HepG2 (cell line): ENCODE measurements around the gene GLOD4. TPM values are rescaled to one million over a fixed set of nuclear protein-coding genes. Genes with fewer than 3 reads are reported as not detected.

Source experiments
- CAMTA2 ChIP-seq: sonication (generic); formaldehyde crosslinking; IDR thresholded peaks from 2 replicates; pipeline ENCODE4 v1.4.0; 2020; ENCODE audit warnings: mild to moderate bottlenecking, missing genetic modification reagents, borderline replicate concordance
- CCDC6 ChIP-seq: sonication (generic); formaldehyde crosslinking; IDR thresholded peaks from 2 replicates; pipeline ENCODE4 v1.8.1; 2022; ENCODE audit warnings: mild to moderate bottlenecking, missing genetic modification reagents, moderate library complexity
- IRF2 ChIP-seq: IDR thresholded peaks from 2 replicates; pipeline ENCODE4 v1.6.1; 2018; ENCODE audit warnings: missing genetic modification reagents, missing compliant biosample characterization
- KDM5A ChIP-seq: fragments of 200-600 bp; sonication (generic); IDR thresholded peaks from 2 replicates; pipeline ENCODE4 v1.7.0; 2018; ENCODE audit warnings: antibody characterized with exemption, mild to moderate bottlenecking, low read length, borderline replicate concordance
- MAFK ChIP-seq, 2 experiments: IDR thresholded peaks in 1 of 2; conservative IDR thresholded peaks in 1 of 2; 2 replicates each; pipeline ENCODE4 v1.6.1; 2011; ENCODE audit warnings: improper control_type of control experiment in 2 of 2, low read length in 2 of 2
- MAZ ChIP-seq, 2 experiments: sonication (generic) in 1 of 2; formaldehyde crosslinking in 1 of 2; IDR thresholded peaks; 2 replicates each; pipeline versions ENCODE4 v1.5.0 to v1.6.1; 2012 to 2020; ENCODE audit warnings: low read depth in 2 of 2, mild to moderate bottlenecking in 2 of 2, borderline replicate concordance in 1 of 2, improper control_type of control experiment in 1 of 2, low read length in 1 of 2, missing genetic modification reagents in 1 of 2, moderate library complexity in 1 of 2
- ONECUT2 ChIP-seq: sonication (generic); formaldehyde crosslinking; IDR thresholded peaks from 2 replicates; pipeline ENCODE4 v1.4.0; 2020; ENCODE audit warnings: missing genetic modification reagents
- PHF20 ChIP-seq: sonication (generic); formaldehyde crosslinking; IDR thresholded peaks from 2 replicates; pipeline ENCODE4 v1.5.0; 2020; ENCODE audit warnings: mild to moderate bottlenecking, missing genetic modification reagents
- POLR2A ChIP-seq, 2 experiments: IDR thresholded peaks; 2 replicates each; pipeline ENCODE4 v1.6.1; 2011; ENCODE audit warnings: low read depth in 2 of 2, low read length in 2 of 2, mild to moderate bottlenecking in 1 of 2, moderate library complexity in 1 of 2; ENCODE audit not compliant: insufficient read depth in 1 of 2
- SALL2 ChIP-seq: sonication (generic); formaldehyde crosslinking; IDR thresholded peaks from 2 replicates; pipeline ENCODE4 v1.8.1; 2023; ENCODE audit warnings: mild to moderate bottlenecking, missing genetic modification reagents, inconsistent platforms
- SOX5 ChIP-seq: IDR thresholded peaks from 2 replicates; pipeline ENCODE4 v1.6.1; 2016; ENCODE audit warnings: borderline replicate concordance
- YY1 ChIP-seq: IDR thresholded peaks from 2 replicates; pipeline ENCODE4 v1.6.1; 2011; ENCODE audit warnings: low read length, low read depth, moderate library complexity, mild to moderate bottlenecking; ENCODE audit not compliant: insufficient read depth, insufficient replicate concordance
- ZIK1 ChIP-seq: sonication (generic); formaldehyde crosslinking; IDR thresholded peaks from 2 replicates; pipeline ENCODE4 v1.5.0; 2020; ENCODE audit warnings: mild to moderate bottlenecking, low read depth, missing genetic modification reagents, borderline replicate concordance
- ZNF274 ChIP-seq: sonication (generic); formaldehyde crosslinking; IDR thresholded peaks from 2 replicates; pipeline ENCODE4 v1.5.1; 2020; ENCODE audit warnings: mild to moderate bottlenecking, missing genetic modification reagents
- ZNF616 ChIP-seq: sonication (generic); formaldehyde crosslinking; IDR thresholded peaks from 2 replicates; pipeline ENCODE4 v1.5.0; 2020; ENCODE audit warnings: low read depth, mild to moderate bottlenecking, missing genetic modification reagents
- ZNF749 ChIP-seq: sonication (generic); formaldehyde crosslinking; IDR thresholded peaks from 2 replicates; pipeline ENCODE4 v1.8.0; 2022; ENCODE audit warnings: mild to moderate bottlenecking, missing genetic modification reagents, moderate library complexity, borderline replicate concordance
- ZNF772 ChIP-seq: sonication (generic); formaldehyde crosslinking; IDR thresholded peaks from 2 replicates; pipeline ENCODE4 v1.5.0; 2020; ENCODE audit warnings: mild to moderate bottlenecking, missing genetic modification reagents
- polyA plus RNA-seq, 8 experiments: library from polyadenylated mRNA; depleted of rRNA in 3 of 8; stranded (reverse) in 7 of 8; unstranded in 1 of 8; fragments of >200 nt; fragmentation: Illumina TruSeq in 4 of 8; extraction: Trizol in 4 of 8; gene quantifications; 2 replicates each; pipeline versions ENCODE4 v1.2.1 to v1.2.3, GENCODE V29; 2011 to 2016; ENCODE audit warnings: low read depth in 4 of 8, missing spikeins in 1 of 8, mixed read lengths in 1 of 8; ENCODE audit not compliant: insufficient read depth in 1 of 8
- total RNA-seq, 5 experiments: library from RNA; depleted of rRNA; stranded (reverse); fragments of >200 nt; fragmentation: Illumina TruSeq; extraction: Trizol; gene quantifications; 2 replicates each; pipeline ENCODE4 v1.2.3, GENCODE V29; 2016; ENCODE audit warnings: low read depth in 1 of 5
- TF ChIP-seq, protein P1 (sequence below): sonication (generic); formaldehyde crosslinking; IDR thresholded peaks from 2 replicates; pipeline ENCODE4 v1.5.0; 2020; ENCODE audit warnings: missing genetic modification reagents
- TF ChIP-seq, protein P2 (sequence below): sonication (generic); formaldehyde crosslinking; IDR thresholded peaks from 2 replicates; pipeline ENCODE4 v1.5.0; 2020; ENCODE audit warnings: missing genetic modification reagents, mild to moderate bottlenecking, borderline replicate concordance
- TF ChIP-seq, protein P3 (sequence below): sonication (generic); formaldehyde crosslinking; IDR thresholded peaks from 2 replicates; pipeline ENCODE4 v1.8.0; 2022; ENCODE audit warnings: low read depth, missing genetic modification reagents
- TF ChIP-seq, protein P4 (sequence below): sonication (generic); formaldehyde crosslinking; IDR thresholded peaks from 2 replicates; pipeline ENCODE4 v1.4.0; 2020; ENCODE audit warnings: missing genetic modification reagents, borderline replicate concordance
- TF ChIP-seq, protein P5 (sequence below), 2 experiments: fragments of 450-650 bp in 1 of 2; sonication (generic) in 1 of 2; formaldehyde crosslinking; IDR thresholded peaks; 2 replicates each; pipeline versions ENCODE4 v1.5.0 to v1.8.0; 2020 to 2022; ENCODE audit warnings: mild to moderate bottlenecking in 1 of 2, missing genetic modification reagents in 1 of 2

Gene GLOD4
- total and polyA plus RNA-seq, 2 of the 13 experiments (the other 11 are each of a cell fraction or from before 2014, with no cell fraction given): 53.7 to 87.8 TPM

DNA sequence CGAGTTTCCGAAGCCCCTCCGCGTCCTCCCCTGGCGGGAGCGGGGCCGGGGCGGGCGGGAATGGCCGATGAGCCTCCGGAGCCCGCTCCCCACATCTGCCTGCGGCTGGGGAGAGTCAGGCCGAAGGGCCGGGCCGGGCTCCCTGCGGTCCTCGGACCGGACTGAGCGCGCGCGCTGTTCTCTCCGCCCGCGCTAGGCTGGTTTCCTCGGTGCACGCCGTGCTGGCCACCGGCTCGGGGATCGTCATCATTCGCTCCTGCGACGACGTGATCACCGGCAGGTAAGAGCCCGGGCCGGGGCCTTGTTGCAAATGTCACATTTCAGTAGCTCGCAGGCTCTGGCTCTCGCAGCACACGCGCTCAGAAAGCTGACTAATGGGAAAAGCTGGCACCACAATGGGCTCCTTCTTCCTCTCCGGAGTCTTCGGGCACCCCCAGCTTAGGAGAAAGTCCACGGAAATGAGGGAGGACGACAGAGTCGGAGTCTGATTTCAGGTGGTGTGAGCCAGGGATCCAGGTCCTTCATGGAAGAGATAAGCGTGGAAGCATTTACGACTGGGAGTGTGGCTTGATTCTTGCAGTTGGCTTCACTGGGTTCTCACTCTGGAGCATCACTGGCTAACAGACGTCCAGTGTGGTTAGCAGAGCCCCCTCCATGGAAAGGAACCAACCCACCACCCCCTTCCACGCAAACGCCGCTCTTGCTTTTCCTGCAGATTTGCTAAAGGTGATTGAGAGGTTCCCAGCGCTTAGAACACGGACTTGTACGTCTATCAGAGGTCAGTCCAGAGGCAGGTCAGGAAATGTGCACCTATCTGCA, 49.0 kb downstream of the GLOD4 start (continued):
- TF ChIP-seq, protein P1, sequence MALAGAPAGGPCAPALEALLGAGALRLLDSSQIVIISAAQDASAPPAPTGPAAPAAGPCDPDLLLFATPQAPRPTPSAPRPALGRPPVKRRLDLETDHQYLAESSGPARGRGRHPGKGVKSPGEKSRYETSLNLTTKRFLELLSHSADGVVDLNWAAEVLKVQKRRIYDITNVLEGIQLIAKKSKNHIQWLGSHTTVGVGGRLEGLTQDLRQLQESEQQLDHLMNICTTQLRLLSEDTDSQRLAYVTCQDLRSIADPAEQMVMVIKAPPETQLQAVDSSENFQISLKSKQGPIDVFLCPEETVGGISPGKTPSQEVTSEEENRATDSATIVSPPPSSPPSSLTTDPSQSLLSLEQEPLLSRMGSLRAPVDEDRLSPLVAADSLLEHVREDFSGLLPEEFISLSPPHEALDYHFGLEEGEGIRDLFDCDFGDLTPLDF (CRISPR knock-in tag): no peak
- TF ChIP-seq, protein P2, sequence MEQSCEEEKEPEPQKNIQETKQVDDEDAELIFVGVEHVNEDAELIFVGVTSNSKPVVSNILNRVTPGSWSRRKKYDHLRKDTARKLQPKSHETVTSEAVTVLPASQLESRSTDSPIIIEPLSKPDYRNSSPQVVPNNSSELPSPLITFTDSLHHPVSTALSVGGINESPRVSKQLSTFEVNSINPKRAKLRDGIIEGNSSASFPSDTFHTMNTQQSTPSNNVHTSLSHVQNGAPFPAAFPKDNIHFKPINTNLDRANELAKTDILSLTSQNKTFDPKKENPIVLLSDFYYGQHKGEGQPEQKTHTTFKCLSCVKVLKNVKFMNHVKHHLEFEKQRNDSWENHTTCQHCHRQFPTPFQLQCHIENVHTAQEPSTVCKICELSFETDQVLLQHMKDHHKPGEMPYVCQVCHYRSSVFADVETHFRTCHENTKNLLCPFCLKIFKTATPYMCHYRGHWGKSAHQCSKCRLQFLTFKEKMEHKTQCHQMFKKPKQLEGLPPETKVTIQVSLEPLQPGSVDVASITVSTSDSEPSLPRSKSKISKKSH: no peak
- TF ChIP-seq POLR2A (IDR thresholded peaks at IDR 0.05; ENCODE audit: insufficient read depth in 1 of 2, low read depth in 2 of 2, low read length in 2 of 2): peak in 1 of 2 experiments; percentile 1; a peak in 2 of 4 replicates
- 0 out of 2 replicates have a peak, but pooled peaks have one; percentile 17 for TF ChIP-seq PHF20 (CRISPR knock-in tag)
- TF ChIP-seq KDM5A: no peak
- TF ChIP-seq ZNF274: no peak
- no peak for TF ChIP-seq SOX5 (CRISPR knock-in tag)
- TF ChIP-seq, protein P3, sequence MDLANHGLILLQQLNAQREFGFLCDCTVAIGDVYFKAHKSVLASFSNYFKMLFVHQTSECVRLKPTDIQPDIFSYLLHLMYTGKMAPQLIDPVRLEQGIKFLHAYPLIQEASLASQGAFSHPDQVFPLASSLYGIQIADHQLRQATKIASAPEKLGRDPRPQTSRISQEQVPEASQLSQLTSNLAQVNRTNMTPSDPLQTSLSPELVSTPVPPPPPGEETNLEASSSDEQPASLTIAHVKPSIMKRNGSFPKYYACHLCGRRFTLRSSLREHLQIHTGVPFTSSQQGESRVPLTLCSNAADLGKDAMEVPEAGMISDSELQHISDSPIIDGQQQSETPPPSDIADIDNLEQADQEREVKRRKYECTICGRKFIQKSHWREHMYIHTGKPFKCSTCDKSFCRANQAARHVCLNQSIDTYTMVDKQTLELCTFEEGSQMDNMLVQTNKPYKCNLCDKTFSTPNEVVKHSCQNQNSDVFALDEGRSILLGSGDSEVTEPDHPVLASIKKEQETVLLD (CRISPR knock-in tag): no peak
- no peak for TF ChIP-seq CAMTA2 (CRISPR knock-in tag)
- no peak for TF ChIP-seq ZIK1 (CRISPR knock-in tag)
- TF ChIP-seq ZNF749 (CRISPR knock-in tag): no peak
- no peak for TF ChIP-seq ZNF616 (CRISPR knock-in tag)
- TF ChIP-seq, protein P4, sequence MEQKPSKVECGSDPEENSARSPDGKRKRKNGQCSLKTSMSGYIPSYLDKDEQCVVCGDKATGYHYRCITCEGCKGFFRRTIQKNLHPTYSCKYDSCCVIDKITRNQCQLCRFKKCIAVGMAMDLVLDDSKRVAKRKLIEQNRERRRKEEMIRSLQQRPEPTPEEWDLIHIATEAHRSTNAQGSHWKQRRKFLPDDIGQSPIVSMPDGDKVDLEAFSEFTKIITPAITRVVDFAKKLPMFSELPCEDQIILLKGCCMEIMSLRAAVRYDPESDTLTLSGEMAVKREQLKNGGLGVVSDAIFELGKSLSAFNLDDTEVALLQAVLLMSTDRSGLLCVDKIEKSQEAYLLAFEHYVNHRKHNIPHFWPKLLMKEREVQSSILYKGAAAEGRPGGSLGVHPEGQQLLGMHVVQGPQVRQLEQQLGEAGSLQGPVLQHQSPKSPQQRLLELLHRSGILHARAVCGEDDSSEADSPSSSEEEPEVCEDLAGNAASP (CRISPR knock-in tag): no peak
- no peak for TF ChIP-seq ONECUT2
- no peak for TF ChIP-seq MAZ (IDR thresholded peaks at IDR 0.05; ENCODE audit: borderline replicate concordance, low read depth, low read length)
- TF ChIP-seq MAZ (CRISPR knock-in tag; IDR thresholded peaks at IDR 0.05; ENCODE audit: low read depth): no peak
- no peak for TF ChIP-seq YY1
- TF ChIP-seq MAFK (conservative IDR thresholded peaks at IDR 0.05 in 1 of 2, IDR thresholded peaks at IDR 0.05 in 1 of 2; ENCODE audit: low read length in 2 of 2): peak; percentile 43 to 53; a peak in 3 of 4 replicates
- TF ChIP-seq IRF2 (CRISPR knock-in tag): no peak
- no peak for TF ChIP-seq SALL2
- TF ChIP-seq, protein P5, sequence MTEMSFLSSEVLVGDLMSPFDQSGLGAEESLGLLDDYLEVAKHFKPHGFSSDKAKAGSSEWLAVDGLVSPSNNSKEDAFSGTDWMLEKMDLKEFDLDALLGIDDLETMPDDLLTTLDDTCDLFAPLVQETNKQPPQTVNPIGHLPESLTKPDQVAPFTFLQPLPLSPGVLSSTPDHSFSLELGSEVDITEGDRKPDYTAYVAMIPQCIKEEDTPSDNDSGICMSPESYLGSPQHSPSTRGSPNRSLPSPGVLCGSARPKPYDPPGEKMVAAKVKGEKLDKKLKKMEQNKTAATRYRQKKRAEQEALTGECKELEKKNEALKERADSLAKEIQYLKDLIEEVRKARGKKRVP (CRISPR knock-in tag; IDR thresholded peaks at IDR 0.05): no peak
- no peak for TF ChIP-seq ZNF772 (CRISPR knock-in tag)
- no peak for TF ChIP-seq CCDC6
